ENCODE data around the gene ARNT2. TPM values are rescaled to one million over a fixed set of nuclear protein-coding genes. Genes with fewer than 3 reads are reported as not detected.
A peak's percentile ranks its signal among the peaks of the same experiment; 100 is the strongest.

ARNT2 gene
- total and polyA plus RNA-seq, 4 donors, result 2.0 to 12.2 (median 5.5) TPM

GRCh38 chr15:80629355-80629754, 225.2 kb downstream of the ARNT2 start:
- no peak for ATAC-seq (ENCODE audit: insufficient read depth, low FRiP score)
- DNase-seq, result no peak
- Histone ChIP-seq H3K27me3 (ENCODE audit: control insufficient read depth in 3 of 3, insufficient read depth in 3 of 3, low read length in 2 of 3) (no peaks in the 10 kb centered on the region), H3K9ac (ENCODE audit: insufficient read depth in 1 of 2, low read length in 2 of 2) (no peak overlapping the region), H3K36me3 (ENCODE audit: control insufficient read depth in 4 of 4, insufficient read depth in 4 of 4, low read length in 4 of 4) (no peaks in the 10 kb centered on the region), H3K4me1 (ENCODE audit: control insufficient read depth in 5 of 5, insufficient read depth in 5 of 5, low read length in 5 of 5) (peaks cover 0 to 11% (median 0%) of the 10 kb centered on the region in 5 donors), H3K4me3 (no peak overlapping the region), H3K9me3 (ENCODE audit: control insufficient read depth in 4 of 4, insufficient read depth in 3 of 4, low read length in 3 of 4) (no peaks in the 10 kb centered on the region), H3K27ac (ENCODE audit: low read depth in 1 of 2, low read length in 1 of 2) (no peak overlapping the region)
- WGBS, 2 donors, result 97 to 98% methylated on average over 3 of the region's 3 CpGs
- TF ChIP-seq CTCF (IDR thresholded peaks at IDR 0.05; ENCODE audit: control extremely low read depth, extremely low read depth), result no peak

GRCh38 chr15:80630981-80631380, 226.8 kb downstream of the ARNT2 start:
- no peak for TF ChIP-seq CTCF (IDR thresholded peaks at IDR 0.05; ENCODE audit: control extremely low read depth, extremely low read depth)
- no peak for ATAC-seq (ENCODE audit: insufficient read depth, low FRiP score)
- no peak for DNase-seq
- Histone ChIP-seq H3K4me3 (no peak overlapping the region), H3K36me3 (ENCODE audit: control insufficient read depth in 4 of 4, insufficient read depth in 4 of 4, low read length in 4 of 4) (no peaks in the 10 kb centered on the region), H3K4me1 (ENCODE audit: control insufficient read depth in 5 of 5, insufficient read depth in 5 of 5, low read length in 5 of 5) (peaks cover 0 to 21% (median 0%) of the 10 kb centered on the region in 5 donors), H3K27ac (ENCODE audit: low read depth in 1 of 2, low read length in 1 of 2) (no peak overlapping the region), H3K9me3 (ENCODE audit: control insufficient read depth in 4 of 4, insufficient read depth in 3 of 4, low read length in 3 of 4) (no peaks in the 10 kb centered on the region), H3K9ac (ENCODE audit: insufficient read depth in 1 of 2, low read length in 2 of 2) (no peak overlapping the region), H3K27me3 (ENCODE audit: control insufficient read depth in 3 of 3, insufficient read depth in 3 of 3, low read length in 2 of 3) (no peaks in the 10 kb centered on the region)
- WGBS, 2 donors, result 94 to 95% methylated on average over 7 of the region's 7 CpGs

- Histone ChIP-seq H3K4me3 (no peak overlapping the region), H3K27ac (ENCODE audit: low read depth in 1 of 2, low read length in 1 of 2) (no peak overlapping the region), H3K9me3 (ENCODE audit: control insufficient read depth in 4 of 4, insufficient read depth in 3 of 4, low read length in 3 of 4) (no peaks in the 10 kb centered on the region), H3K36me3 (ENCODE audit: control insufficient read depth in 4 of 4, insufficient read depth in 4 of 4, low read length in 4 of 4) (no peaks in the 10 kb centered on the region), H3K9ac (ENCODE audit: insufficient read depth in 1 of 2, low read length in 2 of 2) (no peak overlapping the region), H3K4me1 (ENCODE audit: control insufficient read depth in 5 of 5, insufficient read depth in 5 of 5, low read length in 5 of 5) (peaks cover 0 to 30% (median 0%) of the 10 kb centered on the region in 5 donors), H3K27me3 (ENCODE audit: control insufficient read depth in 3 of 3, insufficient read depth in 3 of 3, low read length in 2 of 3) (no peaks in the 10 kb centered on the region)
- ATAC-seq (ENCODE audit: insufficient read depth, low FRiP score) (no peak), DNase-seq (no peak)
- TF ChIP-seq CTCF (IDR thresholded peaks at IDR 0.05; ENCODE audit: control extremely low read depth, extremely low read depth), result no peak
Measured at GRCh38 chr15:80633221-80633620, 229.0 kb downstream of the ARNT2 start.

- no peaks in the 10 kb centered on the region for H3K36me3 ChIP-seq (ENCODE audit: control insufficient read depth in 4 of 4, insufficient read depth in 4 of 4, low read length in 4 of 4)
- H3K27ac ChIP-seq (ENCODE audit: low read depth in 1 of 2, low read length in 1 of 2), result no peak overlapping the region
- no peak overlapping the region for H3K9ac ChIP-seq (ENCODE audit: insufficient read depth in 1 of 2, low read length in 2 of 2)
- DNase-seq (peak; percentile 77 to 96 (median 89)), ATAC-seq (ENCODE audit: insufficient read depth, low FRiP score) (no peak)
- no peaks in the 10 kb centered on the region for H3K27me3 ChIP-seq (ENCODE audit: control insufficient read depth in 3 of 3, insufficient read depth in 3 of 3, low read length in 2 of 3)
- peaks cover 0 to 38% (median 2%) of the 10 kb centered on the region in 5 donors for H3K4me1 ChIP-seq (ENCODE audit: control insufficient read depth in 5 of 5, insufficient read depth in 5 of 5, low read length in 5 of 5)
- no peak for TF ChIP-seq CTCF (IDR thresholded peaks at IDR 0.05; ENCODE audit: control extremely low read depth, extremely low read depth)
- H3K9me3 ChIP-seq (ENCODE audit: control insufficient read depth in 4 of 4, insufficient read depth in 3 of 4, low read length in 3 of 4), result peaks cover 0 to 7% (median 1%) of the 10 kb centered on the region in 4 donors
- H3K4me3 ChIP-seq, result no peak overlapping the region
- WGBS, 2 donors, result 83 to 88% methylated on average over 5 of the region's 5 CpGs
Measured at GRCh38 chr15:80635953-80636352, 231.8 kb downstream of the ARNT2 start.
